Activated T-helper 17 cell treated with anti-CD3 and anti-CD28 coated beads, Interleukin-2, amount 50 U/mL, for 72 hours (primary cell): ENCODE measurements around the gene CRYZ. TPM values are rescaled to one million over a fixed set of nuclear protein-coding genes. Genes with fewer than 3 reads are reported as not detected.
"Not testable (repeated sequence)": the region's sequence is repeated elsewhere in the genome, so short reads cannot be mapped to it uniquely, and the experiment has no call there.

Experiments used
- ATAC-seq: fragments of 150-1000 bp; cut with Tn5 transposase; replicated peaks from 2 replicates; pipeline ENCODE4 v1.10.0; 2021; ENCODE audit warnings: mild to moderate bottlenecking, moderate library complexity
- H3K27ac Mint-ChIP-seq: one replicate; pipeline ENCODE4 v1.8.0; 2022; ENCODE audit warnings: mixed read lengths
- H3K27me3 Mint-ChIP-seq: one replicate; pipeline ENCODE4 v1.8.0; 2022; ENCODE audit warnings: mixed read lengths
- H3K36me3 Mint-ChIP-seq: one replicate; pipeline ENCODE4 v1.8.0; 2022; ENCODE audit warnings: low read depth, mild to moderate bottlenecking, mixed read lengths
- H3K4me1 Mint-ChIP-seq: one replicate; pipeline ENCODE4 v1.8.0; 2022; ENCODE audit warnings: mixed read lengths
- H3K4me3 Mint-ChIP-seq: one replicate; pipeline ENCODE4 v1.8.0; 2022; ENCODE audit warnings: mild to moderate bottlenecking, mixed read lengths
- H3K9me3 Mint-ChIP-seq: one replicate; pipeline ENCODE4 v1.8.0; 2022; ENCODE audit warnings: mixed read lengths
- total RNA-seq, 2 donors: library from RNA; stranded (reverse); gene quantifications; one replicate each; pipeline ENCODE4 v1.2.3, GENCODE V29; 2022

The CRYZ gene, protein sequence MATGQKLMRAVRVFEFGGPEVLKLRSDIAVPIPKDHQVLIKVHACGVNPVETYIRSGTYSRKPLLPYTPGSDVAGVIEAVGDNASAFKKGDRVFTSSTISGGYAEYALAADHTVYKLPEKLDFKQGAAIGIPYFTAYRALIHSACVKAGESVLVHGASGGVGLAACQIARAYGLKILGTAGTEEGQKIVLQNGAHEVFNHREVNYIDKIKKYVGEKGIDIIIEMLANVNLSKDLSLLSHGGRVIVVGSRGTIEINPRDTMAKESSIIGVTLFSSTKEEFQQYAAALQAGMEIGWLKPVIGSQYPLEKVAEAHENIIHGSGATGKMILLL
- total RNA-seq, result 10 to 100 TPM; 47.7 to 56.5 TPM

DNA sequence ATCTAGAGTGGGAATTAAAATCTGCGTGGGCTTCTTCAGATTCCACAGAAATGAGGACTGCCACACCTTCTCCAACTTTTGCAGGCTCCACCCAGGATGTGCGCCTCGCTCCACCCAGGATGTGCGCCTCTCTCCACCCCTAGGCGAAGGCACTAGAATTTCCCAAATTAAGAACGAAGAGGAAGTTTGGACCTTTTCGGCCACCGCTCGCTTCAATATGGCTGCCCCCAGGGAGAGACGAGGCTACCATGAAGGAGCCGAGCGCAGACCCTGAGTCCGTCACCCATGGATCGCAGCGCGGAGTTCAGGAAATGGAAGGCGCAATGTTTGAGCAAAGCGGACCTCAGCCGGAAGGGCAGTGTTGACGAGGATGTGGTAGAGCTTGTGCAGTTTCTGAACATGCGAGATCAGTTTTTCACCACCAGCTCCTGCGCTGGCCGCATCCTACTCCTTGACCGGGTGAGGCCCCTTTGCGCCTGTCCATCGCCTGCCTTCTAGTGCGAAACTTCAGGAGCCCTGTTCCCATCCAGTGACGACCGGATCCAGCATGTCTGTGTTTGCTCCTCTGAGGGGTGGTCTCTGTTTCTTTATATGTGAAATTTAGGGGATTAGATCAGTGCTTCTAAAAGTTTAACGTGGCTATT lies at the start of gene CRYZ, which contains the start of gene TYW3:
TSS of gene CRYZ (minus strand) at position 91 of the 644 bp plus-strand sequence. CDS start 8,229 bp downstream, outside the sequence.
TSS of gene TYW3 (plus strand) at position 193 of the 644 bp plus-strand sequence. CDS start at position 286, 93 bp downstream.
- no peaks in the 10 kb centered on the region for H3K9me3 Mint-ChIP-seq
- H3K27ac Mint-ChIP-seq, result peak within 1 kb of the TSS; percentile 92
- peaks cover 38% of the 10 kb centered on the region for H3K4me1 Mint-ChIP-seq
- no peaks in the 10 kb centered on the region for H3K27me3 Mint-ChIP-seq
- H3K4me3 Mint-ChIP-seq, result peak within 1 kb of the TSS; percentile 88
- H3K36me3 Mint-ChIP-seq, result peaks cover 57% of the 10 kb centered on the region
- ATAC-seq, result peak; percentile 83

DNA sequence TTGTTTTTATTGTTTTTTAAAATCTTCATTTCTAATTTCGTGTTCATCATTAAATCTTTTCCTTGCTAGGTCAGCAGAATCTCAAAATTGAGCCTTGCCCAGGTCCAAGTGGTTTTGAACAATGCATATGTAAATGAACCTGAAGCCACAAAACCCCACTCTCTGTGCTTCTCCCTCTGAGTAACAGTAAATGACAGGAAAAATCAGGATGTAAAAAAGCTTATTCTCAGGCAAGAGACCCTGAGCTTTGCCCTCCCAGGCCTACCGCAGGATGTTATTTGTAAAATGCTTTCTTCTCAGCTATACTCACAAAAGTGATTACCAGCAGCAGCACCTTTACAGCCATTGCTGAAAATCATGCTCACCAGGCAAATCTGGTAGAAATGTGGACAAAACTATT lies 47.7 kb upstream of the CRYZ start:
- Mint-ChIP-seq H3K9me3 (no peaks in the 10 kb centered on the region), H3K4me3 (no peak overlapping the region), H3K36me3 (no peaks in the 10 kb centered on the region), H3K4me1 (no peaks in the 10 kb centered on the region), H3K27ac (no peak overlapping the region), H3K27me3 (peaks cover 12% of the 10 kb centered on the region)
- no peak for ATAC-seq

DNA sequence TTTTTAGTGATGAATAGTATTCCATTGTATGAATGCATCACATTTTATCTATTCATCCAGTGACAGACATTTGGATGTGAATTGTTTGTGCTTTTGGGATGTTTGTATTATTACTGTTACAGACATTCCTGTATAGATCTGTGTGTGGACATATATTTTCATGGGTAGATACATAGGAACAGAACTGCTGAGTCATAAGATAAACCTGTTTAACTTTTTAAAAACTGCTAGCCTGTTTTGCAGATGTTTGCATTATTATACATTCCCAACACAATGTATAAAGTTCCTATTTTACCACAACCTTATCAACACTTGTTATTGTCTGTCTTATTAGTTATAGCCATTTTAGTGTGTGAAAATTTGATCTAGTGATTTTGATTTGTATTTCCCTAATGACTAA lies 46.9 kb upstream of the CRYZ start:
- no peaks in the 10 kb centered on the region for H3K9me3 Mint-ChIP-seq
- peaks cover 12% of the 10 kb centered on the region for H3K27me3 Mint-ChIP-seq
- H3K4me3 Mint-ChIP-seq, result no peak overlapping the region
- ATAC-seq, result no peak
- H3K4me1 Mint-ChIP-seq, result no peaks in the 10 kb centered on the region
- H3K27ac Mint-ChIP-seq, result no peak overlapping the region
- no peaks in the 10 kb centered on the region for H3K36me3 Mint-ChIP-seq

DNA sequence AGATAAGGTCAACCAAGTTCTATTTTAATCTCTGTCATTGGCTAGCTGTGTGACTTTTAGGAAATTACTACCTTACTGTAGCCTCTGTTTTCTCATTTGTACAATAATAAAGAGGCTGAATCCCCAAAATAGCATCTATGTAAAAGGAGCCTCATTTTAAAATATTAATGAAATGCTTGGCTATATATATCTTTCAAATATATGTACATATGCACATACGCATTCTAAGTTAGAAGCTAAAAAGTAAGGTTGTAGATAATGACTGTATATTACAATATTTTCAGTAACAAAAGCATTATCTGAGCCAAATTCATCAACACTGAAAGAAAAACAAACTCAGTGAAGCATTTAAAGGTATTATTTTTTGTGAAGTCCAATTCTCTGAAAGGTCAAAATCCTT lies 44.7 kb upstream of the CRYZ start:
- peaks cover 16% of the 10 kb centered on the region for H3K27me3 Mint-ChIP-seq
- no peak overlapping the region for H3K27ac Mint-ChIP-seq
- no peak for ATAC-seq
- no peaks in the 10 kb centered on the region for H3K9me3 Mint-ChIP-seq
- H3K36me3 Mint-ChIP-seq, result no peaks in the 10 kb centered on the region
- no peaks in the 10 kb centered on the region for H3K4me1 Mint-ChIP-seq
- H3K4me3 Mint-ChIP-seq, result no peak overlapping the region

DNA sequence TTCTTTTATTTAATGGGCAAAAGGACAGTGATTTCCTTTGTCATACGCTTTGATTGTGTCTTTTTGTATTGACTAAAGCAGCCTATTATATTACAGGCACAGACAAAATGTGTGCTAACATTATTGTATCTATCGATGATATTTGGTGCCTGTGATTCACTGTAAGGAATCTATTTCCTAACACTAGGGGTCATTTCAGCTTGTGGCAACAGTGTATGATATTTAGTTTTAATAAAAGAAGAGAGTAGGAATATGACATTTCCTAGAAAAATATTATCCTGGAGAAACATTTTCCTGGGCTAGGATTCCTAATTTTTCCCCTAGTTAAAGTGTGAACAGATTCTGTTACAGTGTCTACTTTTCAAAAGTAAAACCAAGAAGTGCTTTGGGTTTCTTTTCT lies 42.9 kb upstream of the CRYZ start:
- H3K27me3 Mint-ChIP-seq, result peaks cover 17% of the 10 kb centered on the region

DNA sequence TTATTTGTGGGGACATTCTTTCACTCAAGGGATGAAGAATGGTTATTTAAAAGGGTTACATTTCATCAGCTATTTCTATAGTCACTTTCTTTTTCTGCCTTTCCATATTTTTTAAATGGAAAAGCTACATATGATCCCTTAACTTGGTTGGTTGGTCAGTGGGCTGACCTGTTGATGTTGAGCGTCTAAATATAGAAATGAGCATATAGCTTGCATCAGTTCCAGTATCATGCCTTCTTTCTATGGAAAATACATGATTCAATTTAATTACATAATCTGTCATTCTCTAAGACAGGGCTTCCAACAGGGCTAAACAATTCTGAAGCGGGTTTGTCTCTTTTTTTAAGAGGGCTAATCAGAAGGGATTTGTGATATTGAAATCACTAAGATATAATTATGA lies 40.7 kb upstream of the CRYZ start:
- no peak for ATAC-seq
- Mint-ChIP-seq H3K27me3 (peaks cover 17% of the 10 kb centered on the region), H3K9me3 (no peaks in the 10 kb centered on the region), H3K4me1 (no peaks in the 10 kb centered on the region), H3K36me3 (no peaks in the 10 kb centered on the region), H3K27ac (no peak overlapping the region), H3K4me3 (no peak overlapping the region)

More for the DNA sequence above, 42.9 kb upstream of the CRYZ start:
- Mint-ChIP-seq H3K4me3 (no peak overlapping the region), H3K9me3 (no peaks in the 10 kb centered on the region), H3K36me3 (no peaks in the 10 kb centered on the region), H3K4me1 (no peaks in the 10 kb centered on the region), H3K27ac (no peak overlapping the region)
- ATAC-seq, result no peak

DNA sequence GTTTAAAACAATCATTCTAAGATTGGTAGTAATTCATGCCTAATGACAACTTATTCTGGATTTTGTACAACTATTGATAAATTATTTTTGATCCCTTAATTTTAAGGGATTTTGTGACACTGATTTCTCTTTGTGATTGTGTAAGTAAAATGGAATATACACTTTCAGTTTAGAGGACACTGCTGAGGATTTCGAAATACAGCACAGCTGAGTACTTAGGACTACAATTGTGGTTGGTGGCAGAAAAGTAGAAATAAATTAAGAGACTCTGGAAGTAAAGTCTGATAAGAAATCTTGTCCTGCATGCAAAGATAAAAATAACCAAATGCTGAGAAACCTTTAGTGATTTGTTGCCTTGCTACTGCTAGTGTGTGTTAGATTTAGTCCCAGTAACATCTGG lies 40.1 kb upstream of the CRYZ start:
- ATAC-seq, result no peak
- Mint-ChIP-seq H3K4me3 (no peak overlapping the region), H3K4me1 (no peaks in the 10 kb centered on the region), H3K27ac (no peak overlapping the region), H3K9me3 (no peaks in the 10 kb centered on the region), H3K36me3 (no peaks in the 10 kb centered on the region), H3K27me3 (peaks cover 13% of the 10 kb centered on the region)

DNA sequence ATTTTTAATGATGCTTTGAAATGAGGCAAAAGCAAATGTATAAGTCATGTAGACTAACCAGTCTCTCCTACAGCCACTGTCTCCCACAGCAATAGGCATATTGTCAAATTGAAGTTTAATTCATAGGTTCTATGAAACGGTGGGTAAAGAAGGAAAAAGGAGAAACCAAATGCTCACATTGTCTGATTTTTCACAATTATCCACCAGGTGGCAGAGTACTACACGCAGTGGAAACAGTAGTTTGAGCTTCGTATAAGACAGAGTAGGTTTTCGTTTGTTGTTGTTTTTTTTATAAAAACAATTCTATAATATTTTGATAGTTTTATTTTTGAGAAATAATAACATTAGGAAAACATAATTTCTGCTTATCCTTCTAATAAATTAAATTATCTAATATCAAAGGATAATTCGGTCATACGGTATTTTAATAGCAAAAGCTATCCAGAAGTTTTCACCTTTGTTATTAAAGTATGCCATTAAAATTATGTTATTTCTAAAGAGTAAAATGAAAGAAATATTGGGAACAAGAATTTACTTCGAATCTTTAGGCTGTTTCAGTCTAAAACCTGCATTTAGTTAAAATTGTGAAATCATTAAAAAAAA lies 39.2 kb upstream of the CRYZ start:
- H3K4me3 Mint-ChIP-seq, result no peak overlapping the region
- no peak overlapping the region for H3K27ac Mint-ChIP-seq
- H3K36me3 Mint-ChIP-seq, result no peaks in the 10 kb centered on the region
- H3K9me3 Mint-ChIP-seq, result no peaks in the 10 kb centered on the region
- H3K27me3 Mint-ChIP-seq, result peaks cover 13% of the 10 kb centered on the region
- ATAC-seq, result no peak
- no peaks in the 10 kb centered on the region for H3K4me1 Mint-ChIP-seq

DNA sequence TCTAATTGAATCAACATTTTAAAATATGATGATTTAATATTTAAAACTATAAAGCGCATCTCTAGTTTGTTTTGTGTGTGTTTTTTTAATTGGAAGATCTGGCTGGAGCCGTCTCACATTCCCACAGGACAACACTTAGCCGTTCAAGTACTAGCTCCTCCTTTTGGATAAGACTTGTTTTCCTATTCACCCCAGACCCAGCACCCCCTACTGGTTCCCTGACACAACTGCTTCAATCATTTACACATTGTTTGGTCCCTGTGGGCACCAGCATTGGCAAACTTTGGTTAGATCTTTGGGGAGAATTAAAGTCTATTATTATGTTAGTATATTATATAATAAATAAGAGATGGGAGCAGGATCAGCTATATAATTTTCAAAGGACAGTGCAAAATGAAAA lies 34.6 kb upstream of the CRYZ start:
- H3K4me3 Mint-ChIP-seq, result no peak overlapping the region
- H3K27ac Mint-ChIP-seq, result no peak overlapping the region
- H3K4me1 Mint-ChIP-seq, result no peaks in the 10 kb centered on the region
- no peak for ATAC-seq
- peaks cover 3% of the 10 kb centered on the region for H3K27me3 Mint-ChIP-seq
- peaks cover 33% of the 10 kb centered on the region for H3K36me3 Mint-ChIP-seq
- no peaks in the 10 kb centered on the region for H3K9me3 Mint-ChIP-seq

DNA sequence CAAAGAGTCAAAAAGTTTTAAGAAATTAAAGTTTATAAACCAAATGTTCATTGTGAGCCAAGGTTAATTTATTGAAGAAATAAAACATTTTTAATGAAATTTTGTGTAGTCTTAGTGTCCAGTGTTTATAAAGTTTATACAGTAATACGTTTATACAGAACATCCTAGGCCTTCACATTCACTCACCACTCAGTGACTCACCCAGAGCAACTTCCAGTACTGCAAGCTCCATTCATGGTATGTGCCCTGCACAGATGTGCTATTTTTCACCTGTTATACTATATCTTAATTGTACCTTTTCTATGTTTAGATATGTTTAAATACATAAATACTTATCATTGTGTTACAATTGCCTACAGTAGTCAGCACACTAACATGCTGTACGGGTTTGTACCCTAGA lies 33.7 kb upstream of the CRYZ start:
- no peaks in the 10 kb centered on the region for H3K9me3 Mint-ChIP-seq

DNA sequence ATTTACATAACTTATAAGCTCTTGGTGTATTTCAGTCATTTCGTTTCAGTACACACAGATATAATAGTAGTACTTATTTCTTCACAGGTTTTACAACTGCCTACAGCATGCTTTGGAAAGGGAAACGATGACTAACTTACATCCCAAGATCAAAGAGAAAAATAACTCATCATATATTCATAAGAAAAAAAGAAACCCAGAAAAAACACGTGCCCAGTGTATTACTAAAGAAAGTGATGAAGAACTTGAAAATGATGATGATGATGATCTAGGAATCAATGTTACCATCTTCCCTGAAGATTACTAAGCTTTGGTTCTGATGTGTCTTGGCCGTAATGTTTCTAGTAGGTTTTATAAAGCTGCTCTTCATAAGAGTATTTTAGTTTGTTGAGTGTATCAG lies 31.0 kb upstream of the CRYZ start:
- H3K9me3 Mint-ChIP-seq, result no peaks in the 10 kb centered on the region
- peaks cover 6% of the 10 kb centered on the region for H3K4me1 Mint-ChIP-seq
- H3K27ac Mint-ChIP-seq, result peak overlapping the region; percentile 48
- peak; percentile 91 for ATAC-seq
- H3K36me3 Mint-ChIP-seq, result peaks cover 69% of the 10 kb centered on the region
- H3K4me3 Mint-ChIP-seq, result peak overlapping the region; percentile 6
- no peaks in the 10 kb centered on the region for H3K27me3 Mint-ChIP-seq

More for the DNA sequence above, 33.7 kb upstream of the CRYZ start:
- H3K36me3 Mint-ChIP-seq, result peaks cover 42% of the 10 kb centered on the region
- no peak overlapping the region for H3K4me3 Mint-ChIP-seq
- no peak overlapping the region for H3K27ac Mint-ChIP-seq
- no peak for ATAC-seq
- H3K27me3 Mint-ChIP-seq, result no peaks in the 10 kb centered on the region
- H3K4me1 Mint-ChIP-seq, result peaks cover 4% of the 10 kb centered on the region

DNA sequence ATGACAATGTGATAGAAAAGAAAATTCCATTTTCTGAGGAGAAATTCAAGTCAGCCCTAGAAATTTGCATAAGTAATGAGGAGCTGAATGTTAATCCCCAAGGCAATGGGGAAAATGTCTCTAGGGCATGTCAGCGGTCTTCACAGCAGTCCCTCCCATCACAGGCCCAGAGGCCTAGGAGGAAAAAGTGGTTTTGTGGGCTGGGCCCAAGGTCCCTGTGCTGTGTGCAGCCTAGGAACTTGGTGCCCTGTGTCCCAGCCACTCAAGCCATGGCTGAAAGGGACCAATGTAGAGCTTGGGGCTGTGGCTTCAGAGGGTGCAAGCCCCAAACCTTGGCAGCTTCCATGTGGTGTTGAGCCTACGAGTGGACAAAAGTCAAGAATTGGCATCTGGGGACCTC lies 23.8 kb upstream of the CRYZ start:
- not testable (repeated sequence) for H3K27me3 Mint-ChIP-seq, H3K4me1 Mint-ChIP-seq, ATAC-seq, H3K9me3 Mint-ChIP-seq, H3K27ac Mint-ChIP-seq, H3K4me3 Mint-ChIP-seq
- H3K36me3 Mint-ChIP-seq, result peaks cover 100% of the 10 kb centered on the region

DNA sequence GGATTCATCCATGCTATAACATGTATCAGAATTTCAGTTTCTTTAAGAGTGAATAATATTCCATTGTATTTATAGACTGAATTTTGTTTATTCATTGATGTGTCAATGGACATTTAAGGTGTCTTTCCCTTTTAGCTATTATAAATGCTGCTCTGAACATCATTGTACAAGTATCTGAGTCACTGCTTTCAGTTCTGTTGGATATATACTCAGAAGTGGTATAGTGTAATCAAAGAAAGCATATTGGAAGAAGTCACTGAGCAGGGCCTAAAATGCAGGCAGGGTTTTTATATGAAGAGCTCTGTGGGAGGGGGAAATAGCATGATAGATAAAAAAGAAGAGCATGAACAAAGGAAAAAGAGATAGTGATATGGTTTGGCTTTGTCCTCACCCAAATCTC lies 22.6 kb upstream of the CRYZ start:
- H3K27ac Mint-ChIP-seq, result no peak overlapping the region

DNA sequence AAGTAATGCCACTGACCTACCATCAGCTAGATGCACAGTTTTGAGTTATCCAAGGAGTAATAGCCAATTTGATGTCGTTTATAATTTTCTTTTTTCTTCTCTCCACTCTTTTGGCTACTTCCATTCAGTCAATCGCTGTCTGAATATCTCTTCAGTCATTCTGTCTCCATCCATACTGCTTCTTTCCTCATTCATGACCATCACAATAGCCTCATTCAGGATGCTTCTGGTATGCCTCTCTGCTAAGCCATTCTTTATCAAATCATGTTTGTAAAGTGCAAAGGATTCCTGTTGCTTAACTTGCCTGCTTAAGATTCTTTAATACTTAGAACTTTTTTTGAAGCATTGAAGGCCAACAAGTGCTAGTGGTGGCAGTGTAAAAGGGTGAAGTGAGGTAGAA lies 20.3 kb upstream of the CRYZ start:
- Mint-ChIP-seq H3K36me3 (peaks cover 100% of the 10 kb centered on the region), H3K27ac (no peak overlapping the region), H3K4me3 (no peak overlapping the region), H3K4me1 (peaks cover 5% of the 10 kb centered on the region), H3K27me3 (no peaks in the 10 kb centered on the region), H3K9me3 (peaks cover 4% of the 10 kb centered on the region)
- no peak for ATAC-seq

More for the DNA sequence above, 22.6 kb upstream of the CRYZ start:
- Mint-ChIP-seq H3K9me3 (peaks cover 4% of the 10 kb centered on the region), H3K27me3 (no peaks in the 10 kb centered on the region), H3K4me3 (no peak overlapping the region), H3K4me1 (peaks cover 5% of the 10 kb centered on the region), H3K36me3 (peaks cover 100% of the 10 kb centered on the region)
- ATAC-seq, result no peak

DNA sequence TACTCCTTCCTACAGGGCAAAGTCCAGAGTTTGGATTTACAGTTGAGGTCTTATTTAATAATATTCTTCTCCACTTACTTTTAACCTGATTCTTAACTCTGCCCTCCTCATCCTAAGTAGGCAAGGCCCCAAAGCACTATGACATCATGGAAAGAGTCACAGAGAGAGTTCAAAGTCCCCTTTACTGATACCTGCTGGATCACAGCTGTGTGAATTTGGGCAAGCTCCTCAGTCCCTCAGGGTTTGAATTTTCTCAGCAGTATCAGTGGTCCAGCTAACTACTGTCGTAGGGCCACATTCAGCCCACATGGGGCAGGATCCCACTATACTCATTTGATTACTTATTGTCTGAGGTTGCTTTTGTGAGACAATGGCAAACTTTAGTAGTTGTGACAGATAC lies 16.1 kb upstream of the CRYZ start:
- H3K36me3 Mint-ChIP-seq, result peaks cover 96% of the 10 kb centered on the region
- no peaks in the 10 kb centered on the region for H3K9me3 Mint-ChIP-seq
- H3K27me3 Mint-ChIP-seq, result no peaks in the 10 kb centered on the region
- no peak for ATAC-seq
- no peak overlapping the region for H3K4me3 Mint-ChIP-seq
- no peak overlapping the region for H3K27ac Mint-ChIP-seq
- H3K4me1 Mint-ChIP-seq, result peaks cover 2% of the 10 kb centered on the region
